Fibroblast of mammary gland (primary cell): ENCODE measurements around the gene AGMO.

Source experiments
- DNase-seq: peaks from one replicate; pipeline ENCODE4 v3.0.0-alpha.2; 2010; ENCODE audit warnings: low read depth
- H3K4me3 ChIP-seq: 2 replicates; pipeline ENCODE4 v1.5.1; 2011; ENCODE audit warnings: low read depth, mild to moderate bottlenecking, low read length, moderate library complexity; ENCODE audit not compliant: control insufficient read depth
- CTCF ChIP-seq: conservative IDR thresholded peaks from 2 replicates; pipeline ENCODE4 v1.5.1; 2011; ENCODE audit warnings: low read depth, low read length, inconsistent platforms; ENCODE audit not compliant: control insufficient read depth, insufficient read depth

Gene AGMO

GRCh38 chr7:15494711-15495110, 67.1 kb downstream of the AGMO start:
- DNase-seq, result no peak
- TF ChIP-seq CTCF, result no peak
- H3K4me3 ChIP-seq, result no peak overlapping the region

- DNase-seq, result no peak
- no peak overlapping the region for H3K4me3 ChIP-seq
- TF ChIP-seq CTCF, result no peak
Measured at GRCh38 chr7:15491361-15491760, 70.5 kb downstream of the AGMO start.

- TF ChIP-seq CTCF, result no peak
- H3K4me3 ChIP-seq, result no peak overlapping the region
- no peak for DNase-seq
Measured at GRCh38 chr7:15490291-15490690, 71.5 kb downstream of the AGMO start.

- H3K4me3 ChIP-seq, result no peak overlapping the region
- no peak for DNase-seq
- TF ChIP-seq CTCF, result no peak
Measured at GRCh38 chr7:15489861-15490260, 72.0 kb downstream of the AGMO start.

- H3K4me3 ChIP-seq, result no peak overlapping the region
- TF ChIP-seq CTCF, result no peak
- no peak for DNase-seq
Measured at GRCh38 chr7:15489383-15489782, 72.4 kb downstream of the AGMO start.

GRCh38 chr7:15488401-15488800, 73.4 kb downstream of the AGMO start:
- no peak for TF ChIP-seq CTCF
- no peak overlapping the region for H3K4me3 ChIP-seq
- DNase-seq, result no peak

GRCh38 chr7:15487896-15488295, 73.9 kb downstream of the AGMO start:
- no peak overlapping the region for H3K4me3 ChIP-seq
- DNase-seq, result no peak
- no peak for TF ChIP-seq CTCF
